HT1080 (cell line): ENCODE results near the gene MRPL44. TPM values are rescaled to one million over a fixed set of nuclear protein-coding genes. Genes with fewer than 3 reads are reported as not detected.
"Not testable (repeated sequence)": the region's sequence is repeated elsewhere in the genome, so short reads cannot be mapped to it uniquely, and the experiment has no call there.

Experiments used
- DNase-seq: peaks from one replicate; pipeline ENCODE4 v3.0.0-alpha.2; 2015; ENCODE audit warnings: low read depth
- total RNA-seq: library from RNA; depleted of rRNA; stranded (reverse); fragments of >200 nt; shearing (Covaris generic); gene quantifications from 2 replicates; pipeline ENCODE4 v1.2.3, GENCODE V29; 2014; rRNA removed

Gene MRPL44
- total RNA-seq, 1 experiment from 2014 or later, result 47.8 TPM

DNA sequence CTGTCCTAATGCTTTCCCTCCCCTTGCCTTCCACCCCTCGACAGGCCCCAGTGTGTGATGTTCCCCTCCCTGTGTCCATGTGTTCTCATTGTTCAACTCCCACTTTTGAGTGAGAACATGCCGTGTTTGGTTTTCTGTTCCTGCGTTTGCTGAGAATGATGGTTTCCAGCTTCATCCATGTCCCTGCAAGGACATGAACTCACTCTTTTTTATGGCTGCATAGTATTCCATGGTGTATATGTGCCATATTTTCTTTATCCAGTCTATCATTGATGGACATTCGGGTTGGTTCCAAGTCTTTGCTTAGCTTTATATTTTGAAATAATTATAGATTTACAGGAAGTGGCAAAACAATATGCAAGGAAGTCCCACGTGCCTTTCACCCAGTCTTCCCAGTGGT lies 43.4 kb downstream of the MRPL44 start:
- DNase-seq, result not testable (repeated sequence)

DNA sequence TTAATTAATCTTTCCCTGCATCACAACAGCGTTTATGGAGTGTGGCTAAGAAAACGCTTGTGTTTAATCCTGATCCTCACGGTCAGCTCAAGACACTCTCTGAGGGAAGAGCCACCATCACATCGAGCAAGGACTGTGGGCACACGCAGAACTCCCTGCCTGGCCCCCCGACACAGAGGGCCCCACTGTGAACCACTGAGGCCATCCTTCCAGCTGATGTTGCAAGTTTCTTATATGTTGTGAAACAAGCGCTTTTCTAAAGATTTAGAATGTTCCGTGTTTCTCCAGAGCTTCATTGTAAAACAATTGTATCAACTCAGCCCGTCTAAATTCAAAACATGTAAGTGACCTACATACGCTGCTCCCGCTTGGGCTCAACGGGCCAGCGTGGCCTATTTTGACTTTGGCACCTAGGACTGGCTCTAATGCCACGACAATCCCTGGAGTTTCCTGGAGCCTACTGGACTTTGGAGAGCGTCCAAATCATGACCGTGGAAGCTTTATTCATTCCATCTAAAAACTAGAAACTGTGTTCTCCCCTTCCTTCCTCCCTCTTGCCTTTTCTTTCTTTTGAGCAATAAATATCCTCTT lies 46.9 kb downstream of the MRPL44 start:
- no peak for DNase-seq

DNA sequence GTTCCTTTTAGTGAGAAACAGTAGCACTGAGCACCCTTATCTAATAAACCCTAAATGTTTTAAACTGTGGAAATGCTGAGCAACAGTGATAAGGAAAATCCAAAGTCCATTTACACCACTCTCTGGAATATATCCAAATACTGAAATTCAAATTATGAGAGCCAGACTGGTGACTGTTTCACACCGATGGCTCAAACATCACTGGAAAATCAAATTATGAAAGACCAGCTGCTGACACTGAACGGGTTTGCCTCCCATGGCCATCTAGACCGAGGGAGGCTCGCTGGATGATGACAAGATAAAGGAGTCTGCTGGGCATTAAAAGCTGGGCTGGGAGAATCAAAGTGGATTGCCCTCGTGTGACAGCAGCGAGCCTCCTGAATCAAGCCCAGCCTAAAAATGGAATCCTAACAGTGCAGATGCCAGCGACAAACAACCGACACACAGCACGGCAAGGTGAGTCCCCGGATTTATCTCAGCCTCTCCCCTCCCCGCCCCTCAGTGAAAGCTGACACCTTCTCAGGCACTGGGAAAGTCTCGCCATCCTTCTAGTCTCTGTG lies 51.5 kb downstream of the MRPL44 start:
- DNase-seq, result no peak

GRCh38 chr2:224009605-224010315 lies 52.5 kb downstream of the MRPL44 start:
- DNase-seq, result peak; percentile 14

- no peak for DNase-seq
Observed at GRCh38 chr2:224011837-224012236, 54.6 kb downstream of the MRPL44 start.

- no peak for DNase-seq
Observed at GRCh38 chr2:224014336-224014735, 57.1 kb downstream of the MRPL44 start.

DNA sequence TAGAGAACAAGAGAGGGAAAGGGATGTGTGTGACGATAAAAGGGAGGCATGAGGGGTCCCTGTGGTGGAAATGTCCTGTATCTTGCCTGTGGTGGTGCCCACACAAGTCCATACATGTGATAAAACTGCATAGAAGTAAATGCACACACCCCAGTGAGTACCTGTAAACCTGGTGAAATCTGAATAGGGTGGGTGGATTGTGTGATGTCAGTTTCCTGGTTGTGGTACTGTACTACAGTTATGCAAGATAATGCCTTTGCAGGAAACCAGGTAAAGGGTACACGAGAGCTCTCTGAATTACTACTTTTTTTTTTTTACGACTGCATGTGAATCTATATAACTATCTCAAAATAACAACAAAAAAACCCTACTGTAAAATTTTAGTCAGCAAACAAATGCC lies 59.7 kb downstream of the MRPL44 start:
- DNase-seq, result no peak

Other genes with a start within 250 kb of the MRPL44 start
- gene AP1S3, start 119.9 kb upstream of the MRPL44 start, total RNA-seq, result 5.0 and 13.3 TPM in 2 replicates
- 60.8 and 120 TPM in 2 replicates for gene WDFY1, start 12.1 kb upstream of the MRPL44 start, total RNA-seq
- gene SERPINE2, start 81.8 kb downstream of the MRPL44 start, total RNA-seq, result 135 and 188 TPM in 2 replicates